CD4-positive, alpha-beta T cell treated with Interleukin-2 at 100 ng/mL for 4 hours (primary cell): Measurements from ENCODE around the gene BMP2K.
"Not testable (repeated sequence)": the region's sequence is repeated elsewhere in the genome, so short reads cannot be mapped to it uniquely, and the experiment has no call there.

Experiments
- DNase-seq: peaks from one replicate; pipeline ENCODE4 v3.0.0-alpha.2; 2020; ENCODE audit warnings: low spot score

The BMP2K gene

DNA sequence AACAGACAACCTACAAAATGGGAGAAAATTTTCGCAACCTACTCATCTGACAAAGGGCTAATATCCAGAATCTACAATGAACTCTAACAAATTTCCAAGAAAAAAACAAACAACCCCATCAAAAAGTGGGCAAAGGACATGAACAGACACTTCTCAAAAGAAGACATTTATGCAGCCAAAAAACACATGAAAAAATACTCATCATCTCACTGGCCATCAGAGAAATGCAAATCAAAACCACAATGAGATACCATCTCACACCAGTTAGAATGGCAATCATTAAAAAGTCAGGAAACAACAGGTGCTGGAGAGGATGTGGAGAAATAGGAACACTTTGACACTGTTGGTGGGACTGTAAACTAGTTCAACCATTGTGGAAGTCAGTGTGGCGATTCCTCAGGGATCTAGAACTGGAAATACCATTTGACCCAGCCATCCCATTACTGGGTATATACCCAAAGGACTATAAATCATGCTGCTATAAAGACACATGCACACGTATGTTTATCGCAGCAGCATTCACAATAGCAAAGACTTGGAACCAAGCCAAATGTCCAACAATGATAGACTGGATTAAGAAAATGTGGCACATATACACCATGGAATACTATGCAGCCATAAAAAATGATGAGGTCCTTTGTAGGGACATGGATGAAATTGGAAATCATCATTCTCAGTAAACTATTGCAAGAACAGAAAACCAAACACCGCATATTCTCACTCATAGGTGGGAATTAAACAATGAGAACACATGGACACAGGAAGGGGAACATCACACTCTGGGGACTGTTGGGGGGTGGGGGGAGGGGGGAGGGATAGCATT is 19.7 kb downstream of the BMP2K start:
- not testable (repeated sequence) for DNase-seq

DNA sequence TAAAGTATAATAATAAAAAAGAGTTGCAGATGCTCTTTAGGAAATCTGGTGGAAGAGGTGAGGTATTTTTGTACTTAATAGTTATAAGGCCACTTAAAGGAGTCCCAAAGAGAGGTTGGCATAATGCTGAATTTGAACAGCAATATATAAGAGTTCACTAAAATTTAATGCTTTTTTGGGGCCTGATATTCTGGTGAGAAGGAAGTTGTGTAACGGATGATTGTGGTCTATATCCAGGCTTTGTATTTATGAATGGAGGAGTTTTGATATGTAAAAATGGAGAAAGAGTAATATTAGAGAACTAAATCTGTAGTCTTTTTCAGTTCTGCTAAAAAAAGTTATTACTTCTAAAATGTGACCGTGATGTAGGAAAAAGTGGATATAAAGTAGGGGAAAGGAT is 20.4 kb downstream of the BMP2K start:
- no peak for DNase-seq

DNA sequence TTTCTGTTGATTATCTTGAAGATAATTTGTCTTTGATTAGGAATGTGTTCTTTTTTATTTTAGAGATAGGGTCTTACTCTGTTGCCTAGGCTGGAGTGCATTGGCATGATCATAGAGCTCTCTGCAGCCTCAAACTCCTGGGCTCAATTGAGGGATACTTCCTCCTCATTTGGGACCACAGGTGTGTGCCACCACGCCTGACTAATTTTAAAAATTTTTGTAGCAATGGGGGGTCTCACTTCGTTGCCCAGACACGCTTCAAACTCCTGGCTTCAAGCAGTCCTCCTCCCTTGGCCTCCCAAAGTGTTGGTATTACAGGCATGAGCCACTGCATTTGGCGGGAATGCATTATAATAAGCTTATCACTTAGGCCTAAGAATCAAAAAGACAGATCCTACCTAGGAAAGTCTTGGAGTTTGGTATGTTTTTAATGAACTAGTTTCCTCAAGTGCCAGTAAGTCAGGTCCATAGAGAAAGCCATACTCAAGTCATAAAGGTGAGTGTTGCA is 21.7 kb downstream of the BMP2K start:
- no peak for DNase-seq

DNA sequence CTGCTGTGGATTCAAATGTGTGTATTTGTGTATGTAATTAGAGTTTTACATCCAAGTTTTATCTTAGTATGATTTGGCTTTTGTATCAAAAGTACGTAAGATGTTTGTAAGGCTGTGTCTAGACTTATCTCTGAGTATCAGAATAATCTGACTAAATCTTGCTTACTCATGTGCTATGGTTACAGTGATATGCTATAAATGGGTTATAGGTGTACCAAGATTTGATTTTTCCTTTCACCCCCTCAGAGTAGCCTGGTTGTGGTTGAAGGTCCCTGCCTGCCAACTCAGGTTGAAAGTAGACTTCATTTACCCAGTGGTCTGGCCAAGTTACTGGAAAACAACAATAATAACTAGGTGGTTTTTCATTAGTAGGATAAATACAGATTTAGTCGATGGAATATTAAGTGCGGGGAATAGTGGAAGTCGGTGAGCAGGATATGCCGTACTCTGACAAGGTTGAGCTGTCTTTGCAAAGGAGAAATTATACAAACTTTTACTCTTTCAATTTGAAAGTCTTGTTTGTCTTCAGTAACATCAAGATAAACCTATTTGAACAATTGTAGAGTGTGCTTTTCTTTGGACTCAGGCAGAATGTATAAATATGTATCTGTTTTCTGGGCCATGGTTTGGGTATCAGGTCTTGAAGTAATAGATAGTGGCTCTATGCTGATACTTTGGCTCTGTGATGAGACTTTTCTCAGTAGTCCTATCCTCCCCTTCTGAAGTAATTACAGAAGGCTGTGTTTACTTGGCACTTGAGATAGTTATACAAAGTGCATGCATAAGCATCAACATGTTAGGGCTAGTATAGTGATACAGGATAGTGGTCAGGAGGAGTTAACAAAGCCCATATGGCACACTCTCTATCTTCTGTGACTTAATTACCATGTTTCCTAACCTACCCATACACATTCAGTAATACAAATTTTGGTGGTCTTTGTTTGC is 23.7 kb downstream of the BMP2K start:
- DNase-seq: no peak

DNA sequence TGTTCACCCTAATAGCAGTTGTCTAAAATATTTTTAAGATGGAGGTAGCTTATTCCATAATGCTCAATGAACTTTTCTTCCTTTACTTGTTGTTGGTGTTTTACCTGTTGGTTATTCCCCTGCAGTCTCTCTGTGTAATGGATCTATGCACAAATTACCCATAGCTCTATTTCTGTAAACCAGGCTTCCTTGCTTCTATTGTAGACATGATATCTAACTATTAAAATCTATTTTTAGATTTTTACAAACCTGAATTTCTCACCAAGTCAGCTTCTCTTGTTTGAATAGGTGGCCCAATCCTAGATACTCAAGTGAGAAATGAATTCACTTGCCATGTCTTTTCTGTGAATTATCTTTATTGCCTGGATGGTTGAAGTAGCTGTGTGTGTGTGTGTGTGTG is 24.8 kb downstream of the BMP2K start:
- DNase-seq: no peak

DNA sequence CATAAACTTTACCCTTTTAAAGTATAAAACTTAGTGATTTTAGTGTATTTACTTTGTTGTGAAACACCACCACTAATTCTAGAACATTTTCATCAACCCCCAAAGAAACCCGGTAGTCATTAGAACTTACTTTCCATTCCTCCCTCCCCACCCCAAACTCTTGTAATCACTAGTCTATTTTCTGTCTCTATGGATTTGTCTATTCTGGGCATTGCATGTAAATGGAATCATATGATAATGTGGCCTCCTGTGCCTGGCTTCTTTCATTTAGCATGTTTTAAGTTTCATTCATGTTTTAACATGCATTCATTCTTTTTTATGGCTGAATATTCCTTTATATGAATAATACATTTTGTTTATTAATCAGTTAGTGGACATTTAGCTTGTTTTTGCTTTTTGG is 27.8 kb downstream of the BMP2K start:
- DNase-seq: no peak

DNA sequence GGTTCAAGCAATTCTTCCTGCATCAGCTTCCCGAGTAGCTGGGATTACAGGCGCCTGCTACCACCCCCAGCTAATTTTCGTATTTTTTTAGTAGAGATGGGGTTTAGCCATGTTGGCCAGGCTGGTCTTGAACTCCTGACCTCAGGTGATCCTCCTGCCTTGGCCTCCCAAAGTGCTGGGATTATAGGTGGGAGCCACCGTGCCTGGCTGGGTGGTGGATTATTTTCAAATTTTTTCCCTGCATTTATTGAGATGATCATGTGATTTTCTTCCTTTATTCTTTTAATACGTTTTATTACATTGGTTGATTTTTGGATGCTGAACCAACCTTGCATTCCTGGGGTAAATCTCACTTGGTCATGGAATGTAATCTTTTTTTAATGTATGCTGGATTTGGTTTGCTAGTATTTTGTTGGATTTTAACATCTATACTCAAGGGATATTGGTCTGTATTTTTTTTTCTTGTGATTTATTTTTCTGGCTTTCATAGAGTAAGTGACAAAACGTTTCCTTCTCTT is 30.9 kb downstream of the BMP2K start:
- no peak for DNase-seq

DNA sequence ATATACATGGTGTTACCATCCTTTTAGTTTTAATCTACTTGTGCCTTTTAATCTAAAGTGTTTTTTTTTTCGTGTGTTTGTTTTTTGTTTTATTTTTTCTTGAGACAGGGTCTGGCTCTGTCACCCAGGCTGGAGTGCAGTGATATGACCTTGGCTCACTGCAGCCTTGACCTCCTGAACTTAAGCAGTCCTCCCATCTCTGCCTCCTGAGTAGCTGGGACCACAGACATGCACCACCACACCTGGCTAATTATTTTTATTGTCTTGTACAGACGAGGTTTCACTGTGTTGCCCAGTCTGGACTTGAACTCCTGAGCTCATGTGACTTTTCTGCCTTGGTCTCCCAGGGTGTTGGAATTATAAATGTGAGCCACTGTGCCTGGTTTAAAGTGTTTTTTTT is 33.1 kb downstream of the BMP2K start:
- no peak for DNase-seq

DNA sequence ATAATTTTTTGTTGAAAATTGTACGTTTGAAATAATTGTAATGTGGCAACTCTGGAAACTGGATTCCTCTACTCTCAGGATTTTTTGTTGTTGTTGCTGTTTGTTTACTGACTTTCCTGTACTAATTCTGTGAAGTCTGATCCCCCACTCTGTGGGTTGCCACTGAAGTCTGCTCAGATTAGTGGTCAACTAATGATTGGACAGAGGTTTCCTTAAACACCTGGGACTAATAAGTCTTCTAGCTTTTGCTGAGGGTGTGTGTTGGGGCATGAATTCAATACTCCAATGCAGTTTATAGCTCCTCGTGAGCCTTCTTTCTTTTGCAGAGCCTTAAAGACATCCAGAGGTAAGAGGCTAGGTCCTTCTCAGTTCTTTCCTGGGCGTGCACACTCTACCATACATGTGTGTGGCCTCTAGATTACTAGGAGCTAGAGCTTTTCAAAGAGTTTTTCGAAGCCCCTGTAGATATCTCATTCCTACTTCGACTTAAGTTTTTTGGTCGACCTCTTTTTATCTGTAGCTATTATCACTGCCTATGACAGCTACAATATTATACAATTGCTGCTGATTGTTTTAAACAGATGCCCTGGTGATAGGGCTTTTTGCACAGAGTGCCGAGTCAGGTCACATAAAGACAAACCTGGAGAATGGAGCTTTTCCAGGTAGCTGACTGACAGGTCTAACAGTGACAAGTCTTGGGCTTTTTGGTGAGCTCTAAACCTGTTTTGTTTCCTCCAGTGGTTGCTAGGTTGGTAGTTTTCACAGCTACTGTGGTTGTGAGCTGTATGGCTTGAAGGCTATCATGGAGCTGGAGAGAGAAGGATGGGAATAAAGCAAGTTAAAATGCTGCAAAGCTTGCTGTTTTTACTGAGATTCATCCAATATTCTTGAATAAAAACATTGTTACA is 34.0 kb downstream of the BMP2K start:
- DNase-seq: no peak

DNA sequence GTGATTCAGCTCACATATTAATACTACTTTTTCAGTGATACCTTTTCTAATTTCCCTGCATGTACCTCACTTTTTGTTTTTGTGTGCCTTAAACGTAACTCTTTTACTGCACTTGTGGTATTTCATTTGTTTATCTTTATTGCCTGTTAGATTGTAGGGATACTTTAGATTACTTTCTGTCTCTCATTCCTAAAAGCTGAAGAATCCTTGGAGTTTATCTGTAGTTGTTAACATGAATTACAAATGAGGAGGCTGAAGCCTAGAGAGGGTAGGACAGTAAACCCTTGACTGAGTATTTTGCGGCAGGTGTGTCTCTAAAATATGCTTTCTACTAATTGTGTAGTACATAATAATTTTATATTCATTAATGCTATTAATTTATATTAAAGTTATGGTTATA is 34.9 kb downstream of the BMP2K start:
- DNase-seq: no peak

DNA sequence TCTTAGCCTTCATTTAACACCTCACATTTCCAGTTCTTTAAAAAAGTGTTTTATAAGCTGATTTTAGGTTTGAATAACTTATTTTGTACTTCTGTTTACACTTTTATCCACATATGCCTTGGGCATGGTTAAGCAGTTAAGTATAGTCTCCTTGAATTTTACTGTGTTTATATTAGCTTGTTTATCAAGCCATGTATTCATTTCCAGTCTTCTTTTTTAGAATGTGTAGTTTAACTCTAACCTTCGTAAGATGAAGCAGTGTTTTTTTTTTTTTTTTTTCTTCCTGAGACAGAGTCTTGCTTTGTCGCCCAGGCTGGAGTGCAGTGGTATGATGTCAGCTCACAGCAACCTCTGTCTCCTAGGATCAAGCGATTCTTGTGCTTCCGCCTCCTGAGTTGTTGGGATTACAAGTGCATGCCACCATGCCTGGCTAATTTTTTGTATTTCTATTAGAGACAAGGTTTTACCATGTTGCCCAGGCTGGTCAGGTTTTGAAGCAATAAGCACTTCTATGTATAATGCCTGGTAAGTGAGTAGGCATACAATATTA is 42.5 kb downstream of the BMP2K start:
- DNase-seq: no peak

DNA sequence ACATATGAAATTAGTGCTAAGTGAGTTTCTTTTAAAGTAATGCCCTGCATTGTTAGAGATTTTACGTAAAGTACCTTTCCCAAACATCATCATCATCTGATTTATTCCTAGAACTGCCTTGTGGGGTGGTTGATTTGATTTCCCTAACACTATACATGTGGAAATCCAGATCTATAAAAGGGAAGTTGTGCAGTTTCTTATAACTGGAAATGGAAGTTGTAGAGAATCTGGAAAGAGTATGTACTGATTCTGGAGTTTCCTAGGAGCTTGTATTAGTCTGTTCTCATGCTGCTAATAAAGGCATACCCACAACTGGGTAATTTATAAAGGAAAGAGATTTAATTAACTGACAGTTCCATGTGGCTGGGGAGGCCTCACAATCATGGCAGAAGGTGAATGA is 47.9 kb downstream of the BMP2K start:
- DNase-seq: no peak

DNA sequence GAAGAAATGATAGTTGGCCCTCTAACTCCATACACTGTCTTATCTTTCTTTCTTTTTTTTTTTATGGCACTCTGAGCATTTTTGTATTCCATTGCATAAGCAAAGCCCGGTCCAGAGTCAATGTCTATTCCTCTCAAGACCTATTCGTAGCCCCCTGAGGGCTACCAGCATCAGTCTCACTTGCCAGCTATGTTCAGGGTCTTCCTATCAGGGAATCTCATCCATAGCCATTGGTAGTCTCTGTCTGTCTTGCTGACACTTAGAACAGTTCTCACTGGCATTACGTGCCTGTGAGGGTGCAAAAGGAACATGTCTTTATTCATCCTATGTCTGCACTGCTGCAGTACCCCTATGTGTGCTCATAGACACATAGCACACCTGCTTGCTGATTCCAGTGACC is 51.0 kb downstream of the BMP2K start:
- DNase-seq: no peak

DNA sequence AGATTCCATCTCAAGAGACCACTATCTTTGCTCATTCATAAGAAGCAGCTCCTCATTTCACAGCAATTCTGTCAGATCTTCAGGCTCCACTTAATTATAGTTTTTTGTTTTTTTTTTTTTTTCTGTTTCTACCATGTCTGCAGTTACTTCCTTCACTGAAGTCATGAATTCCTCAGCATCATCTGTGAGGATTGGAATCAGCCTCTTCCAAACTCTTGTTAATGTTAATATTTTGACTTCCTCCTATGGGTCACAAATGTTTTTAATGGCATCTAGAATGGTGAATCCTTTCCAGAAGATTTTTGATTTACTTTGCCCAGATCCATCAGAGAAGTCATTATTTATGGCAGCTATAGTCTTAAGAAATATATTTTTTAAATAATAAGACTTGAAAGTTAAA is 53.1 kb downstream of the BMP2K start:
- DNase-seq: no peak

DNA sequence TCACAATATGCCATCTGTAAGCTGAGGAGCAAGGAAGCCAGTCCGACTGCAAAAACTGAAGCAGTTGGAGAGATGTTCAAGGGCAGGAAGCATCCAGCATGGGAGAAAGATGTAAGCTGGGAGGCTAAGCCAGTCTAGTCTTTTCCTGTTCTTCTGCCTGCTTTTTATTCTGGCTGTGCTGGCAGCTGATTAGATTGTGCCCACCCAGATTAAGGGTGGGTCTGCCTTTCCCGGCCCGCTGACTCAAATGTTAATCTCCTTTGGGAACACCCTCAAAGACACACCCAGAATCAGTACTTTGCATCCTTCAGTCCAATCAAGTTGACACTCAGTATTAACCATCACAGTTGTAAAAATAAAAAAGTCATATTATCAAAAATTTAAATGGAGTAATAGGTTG is 63.5 kb downstream of the BMP2K start:
- DNase-seq: not testable (repeated sequence)

DNA sequence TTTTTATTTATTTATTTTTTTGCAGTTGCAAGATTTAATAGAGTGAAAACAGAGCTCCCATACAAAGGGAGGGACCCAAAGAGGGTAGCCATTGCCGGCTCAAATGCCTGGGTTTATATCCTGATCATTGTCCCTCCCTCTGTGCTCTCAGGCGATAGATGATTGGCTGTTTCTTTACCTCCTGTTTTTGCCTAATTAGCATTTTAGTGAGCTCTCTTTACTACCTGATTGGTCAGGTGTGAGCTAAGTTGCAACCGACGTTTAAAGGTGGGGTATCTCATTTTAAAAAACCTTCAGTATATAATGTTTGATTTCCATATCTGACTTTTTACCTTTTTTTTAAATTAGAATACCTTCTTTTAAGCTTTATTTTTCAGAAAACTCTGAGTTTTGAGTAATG is 64.1 kb downstream of the BMP2K start:
- not testable (repeated sequence) for DNase-seq

DNA sequence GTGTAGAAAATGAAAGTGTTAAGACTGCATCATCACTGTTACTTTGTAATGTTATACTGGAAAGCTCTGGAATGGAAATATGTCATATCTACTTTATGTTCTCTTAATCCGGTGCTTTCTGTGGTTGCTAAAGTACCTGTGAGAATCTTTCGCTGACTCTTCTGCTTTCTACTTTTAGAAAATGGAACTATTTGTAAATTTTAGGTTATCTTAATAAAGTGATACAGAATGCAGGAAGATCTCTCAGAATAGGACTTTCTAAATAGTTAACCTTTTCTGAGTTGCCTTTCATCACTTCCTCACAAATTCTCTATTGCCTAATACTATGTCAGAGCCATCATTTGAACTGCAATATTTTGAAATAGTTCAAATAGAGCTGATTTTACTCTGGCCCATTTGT is 69.3 kb downstream of the BMP2K start:
- DNase-seq: no peak

DNA sequence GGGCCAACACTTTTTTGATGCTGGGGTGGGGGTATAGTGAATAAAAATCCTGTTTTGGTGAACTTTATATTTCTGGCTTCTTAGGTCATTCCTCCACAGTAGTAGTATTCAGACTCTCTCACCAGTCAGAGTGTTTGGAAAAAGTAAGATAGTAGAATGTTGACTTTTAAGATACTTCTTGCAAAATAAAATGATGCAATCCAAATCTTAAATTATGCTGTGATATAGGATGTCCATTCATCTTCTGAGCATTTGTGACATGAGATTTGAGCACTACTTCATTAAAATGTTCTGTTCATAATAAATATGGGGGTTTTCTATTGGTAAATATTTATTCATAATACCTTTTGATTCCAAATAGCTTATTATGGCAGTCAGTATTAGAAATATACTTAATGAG is 70.1 kb downstream of the BMP2K start:
- no peak for DNase-seq

DNA sequence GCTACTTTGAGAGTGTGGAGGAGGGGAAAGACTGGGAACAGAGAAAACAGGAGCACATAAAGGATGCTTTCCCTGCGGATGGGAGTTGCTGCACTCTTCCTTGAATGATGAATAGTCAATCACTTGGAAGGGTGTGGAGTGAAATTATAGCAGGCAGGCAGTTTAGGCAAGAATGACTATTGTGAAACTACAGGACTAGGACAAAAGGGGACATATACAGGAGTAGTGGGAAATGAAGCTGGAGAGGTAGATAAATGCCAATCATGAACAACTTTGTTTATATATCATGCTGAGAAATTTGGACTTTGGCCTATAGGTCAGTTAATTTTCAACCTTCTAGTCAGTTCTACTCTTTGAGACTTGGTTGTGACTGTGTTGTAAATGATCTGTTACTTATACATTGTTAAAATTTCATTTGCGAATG is 86.2 kb downstream of the BMP2K start:
- no peak for DNase-seq

DNA sequence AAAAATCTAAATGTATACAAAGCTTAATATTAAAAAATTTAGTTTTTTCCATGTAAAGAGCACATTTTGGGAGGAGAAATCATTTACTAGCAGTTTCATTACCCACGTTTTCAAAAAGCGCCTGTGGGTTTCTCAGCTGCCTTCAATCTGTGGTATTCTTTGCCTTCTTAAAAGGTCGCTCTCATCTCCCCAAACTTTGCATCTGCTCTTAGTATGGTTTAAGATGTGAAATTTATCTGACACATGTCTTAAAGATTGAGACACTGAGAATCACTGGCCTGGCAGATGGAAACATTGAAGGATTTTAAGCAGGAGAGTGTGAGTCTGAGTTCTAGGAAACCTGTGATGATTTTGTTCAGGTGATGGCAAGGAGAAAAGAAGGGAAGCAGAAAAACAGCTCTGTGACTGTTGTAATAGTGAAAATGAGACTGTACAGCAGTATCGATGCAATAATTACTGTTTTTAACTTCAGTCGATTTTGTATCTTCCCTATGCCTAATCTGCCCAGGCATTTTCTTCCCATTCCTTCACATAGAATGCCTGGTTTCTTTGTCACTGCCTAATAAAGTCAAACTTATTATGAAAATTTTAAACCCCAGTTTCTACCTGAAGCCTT is 87.2 kb downstream of the BMP2K start:
- no peak for DNase-seq

DNA sequence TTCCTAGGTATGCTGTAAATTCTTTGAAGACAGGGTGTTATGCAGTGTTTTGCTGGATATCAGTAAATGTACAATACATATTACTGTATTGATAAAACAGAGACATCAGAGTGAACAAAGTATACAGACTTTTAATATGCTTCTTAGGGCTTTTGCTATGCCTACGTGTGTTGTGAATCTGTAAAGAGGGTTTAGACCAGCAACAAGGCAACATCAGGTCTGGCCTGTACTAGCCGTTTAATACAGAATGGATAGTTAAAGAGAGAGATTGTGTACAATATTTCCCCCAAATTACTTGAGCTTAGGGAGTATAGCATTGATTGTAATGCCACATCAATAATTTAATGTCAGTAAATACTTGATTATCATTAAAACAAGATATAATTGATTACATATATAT is 87.8 kb downstream of the BMP2K start:
- no peak for DNase-seq
